ENCODE measurements around the gene ZFP36L1. TPM values are rescaled to one million over a fixed set of nuclear protein-coding genes. Genes with fewer than 3 reads are reported as not detected.
A peak's percentile ranks its signal among the peaks of the same experiment; 100 is the strongest.

ZFP36L1 gene
- total RNA-seq, 1 experiment from 2014 or later = 88.6 TPM

DNA sequence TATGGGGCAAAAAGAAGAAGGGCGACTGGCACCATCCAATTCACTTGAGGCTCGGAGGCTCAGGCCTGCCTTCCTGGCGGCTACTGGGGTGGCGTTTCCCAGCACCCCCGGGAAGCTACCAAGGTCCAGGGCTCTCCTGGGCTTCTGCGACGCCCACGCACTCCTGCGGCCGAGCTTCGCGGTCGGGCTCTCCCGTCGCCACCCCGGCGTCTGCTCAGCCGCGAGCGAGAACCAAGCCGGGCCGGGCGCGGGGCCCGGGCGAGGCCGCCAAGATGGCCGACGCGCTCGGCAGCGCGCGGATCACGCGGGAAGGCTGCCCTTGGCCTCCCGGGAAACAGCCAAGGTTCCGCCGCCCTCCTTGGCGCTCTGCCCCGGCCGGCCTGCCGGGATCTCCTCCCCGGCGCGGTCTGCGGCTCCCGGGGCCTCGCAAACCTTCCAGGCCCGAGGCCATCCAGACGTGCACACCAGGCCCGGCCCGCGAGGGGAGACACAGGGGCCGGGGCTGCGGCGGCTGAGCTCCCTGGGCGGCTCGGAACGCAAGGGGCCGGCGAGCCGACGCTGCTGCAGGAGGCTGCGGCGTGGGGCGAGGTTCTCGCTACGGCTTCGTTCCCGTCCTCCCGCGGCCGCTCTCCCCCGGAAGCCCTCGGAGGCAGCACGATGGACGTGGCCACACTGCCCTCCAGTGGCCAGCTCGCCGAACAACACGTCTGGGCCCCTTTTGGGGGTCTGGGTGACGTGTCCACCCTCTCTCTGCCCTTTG is 23.5 kb upstream of the ZFP36L1 start:
- peak; percentile 82 for DNase-seq (ENCODE audit: low spot score)

GRCh38 chr14:68815298-68816182 is 22.7 kb upstream of the ZFP36L1 start:
- DNase-seq (ENCODE audit: low spot score) = no peak

DNA sequence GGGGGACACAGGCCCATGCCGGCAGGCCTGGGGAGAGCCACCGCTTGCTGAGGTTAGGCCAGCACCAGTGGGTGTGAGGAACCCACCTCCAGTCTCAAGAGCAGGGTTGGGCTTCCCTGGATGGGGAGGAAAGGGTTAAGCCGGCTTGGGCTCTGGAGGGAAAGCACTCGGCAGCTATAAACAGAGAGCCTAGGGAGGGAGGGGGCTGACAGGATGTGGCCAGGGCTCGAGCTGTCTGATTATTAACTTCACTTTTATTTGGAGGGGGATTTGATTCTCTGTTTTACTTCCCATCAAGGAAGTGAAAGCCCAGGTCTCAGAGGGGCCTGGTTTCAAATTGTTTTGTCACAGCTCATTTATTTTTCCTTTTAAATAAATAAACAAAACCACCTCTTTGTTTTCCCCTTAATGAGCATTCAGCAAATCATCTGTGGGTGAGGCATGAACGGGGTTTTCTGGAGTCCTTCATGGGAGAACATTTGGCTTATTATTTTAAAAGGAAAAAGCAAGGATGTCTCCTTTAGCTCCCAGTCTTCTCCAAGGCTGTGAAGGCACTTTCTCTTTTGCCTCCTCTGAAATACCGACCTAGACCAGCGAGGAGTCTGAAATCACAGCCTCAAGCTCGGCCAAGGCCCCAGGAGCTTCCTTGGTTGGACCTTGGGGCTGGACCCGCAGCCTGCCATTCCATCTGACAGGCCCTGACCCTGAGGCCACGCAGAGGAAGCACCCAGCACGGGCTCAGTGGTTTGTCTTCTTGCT is 21.9 kb upstream of the ZFP36L1 start:
- peak; percentile 62 for DNase-seq (ENCODE audit: low spot score)

- DNase-seq (ENCODE audit: low spot score) = no peak
These were observed 21.3 kb upstream of the ZFP36L1 start for GRCh38 chr14:68814238-68814538.

GRCh38 chr14:68813318-68813838 is 20.5 kb upstream of the ZFP36L1 start:
- DNase-seq (ENCODE audit: low spot score) = no peak

GRCh38 chr14:68811171-68811570 is 18.3 kb upstream of the ZFP36L1 start:
- DNase-seq (ENCODE audit: low spot score) = no peak

DNA sequence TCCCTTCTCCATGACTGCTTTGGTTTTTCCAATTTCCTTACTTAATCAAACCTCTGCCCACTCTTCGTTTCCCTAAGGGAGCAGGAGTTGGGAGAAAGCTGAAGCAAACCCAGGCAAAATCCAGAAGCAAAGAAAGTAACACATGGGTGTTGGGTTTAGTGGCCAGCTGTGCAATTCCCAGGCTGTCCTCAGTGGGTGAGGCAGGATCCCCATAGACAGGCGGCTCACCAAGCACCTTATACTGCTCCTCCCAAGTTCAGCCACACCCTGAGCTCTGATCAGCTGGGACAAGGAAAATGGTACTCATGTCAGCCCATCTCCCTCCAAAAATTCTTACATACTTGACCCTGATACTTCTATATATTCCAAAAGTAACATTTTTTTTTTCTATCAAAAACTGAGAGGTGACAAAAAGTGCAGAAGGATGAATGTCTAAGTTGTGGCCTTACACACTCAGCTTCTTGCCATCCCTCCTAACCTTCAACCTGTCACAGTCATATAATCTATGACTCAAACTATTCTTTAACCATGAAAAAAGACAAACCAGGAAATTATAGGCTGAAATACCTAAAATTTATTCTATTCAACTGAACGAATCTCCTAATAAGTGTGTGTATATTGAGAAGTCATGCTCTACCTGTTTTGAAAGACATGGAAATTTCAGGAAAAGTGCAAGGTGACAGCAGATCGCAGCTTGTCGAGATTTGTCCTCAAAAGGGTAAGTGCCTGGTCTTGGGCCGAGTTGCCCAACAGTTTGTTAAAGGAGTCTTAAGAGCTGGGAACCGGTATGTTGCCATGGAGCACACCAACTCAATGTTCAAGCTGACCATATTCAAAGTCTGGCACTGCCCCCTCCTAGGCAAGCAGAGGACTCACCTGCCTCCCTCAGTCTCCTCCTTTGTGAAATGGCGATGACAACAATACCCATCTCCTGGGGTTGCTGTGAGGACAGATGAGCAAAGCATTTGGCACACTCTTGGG is 17.6 kb upstream of the ZFP36L1 start:
- DNase-seq (ENCODE audit: low spot score) = no peak

GRCh38 chr14:68809524-68809923 is 16.7 kb upstream of the ZFP36L1 start:
- no peak for DNase-seq (ENCODE audit: low spot score)

DNA sequence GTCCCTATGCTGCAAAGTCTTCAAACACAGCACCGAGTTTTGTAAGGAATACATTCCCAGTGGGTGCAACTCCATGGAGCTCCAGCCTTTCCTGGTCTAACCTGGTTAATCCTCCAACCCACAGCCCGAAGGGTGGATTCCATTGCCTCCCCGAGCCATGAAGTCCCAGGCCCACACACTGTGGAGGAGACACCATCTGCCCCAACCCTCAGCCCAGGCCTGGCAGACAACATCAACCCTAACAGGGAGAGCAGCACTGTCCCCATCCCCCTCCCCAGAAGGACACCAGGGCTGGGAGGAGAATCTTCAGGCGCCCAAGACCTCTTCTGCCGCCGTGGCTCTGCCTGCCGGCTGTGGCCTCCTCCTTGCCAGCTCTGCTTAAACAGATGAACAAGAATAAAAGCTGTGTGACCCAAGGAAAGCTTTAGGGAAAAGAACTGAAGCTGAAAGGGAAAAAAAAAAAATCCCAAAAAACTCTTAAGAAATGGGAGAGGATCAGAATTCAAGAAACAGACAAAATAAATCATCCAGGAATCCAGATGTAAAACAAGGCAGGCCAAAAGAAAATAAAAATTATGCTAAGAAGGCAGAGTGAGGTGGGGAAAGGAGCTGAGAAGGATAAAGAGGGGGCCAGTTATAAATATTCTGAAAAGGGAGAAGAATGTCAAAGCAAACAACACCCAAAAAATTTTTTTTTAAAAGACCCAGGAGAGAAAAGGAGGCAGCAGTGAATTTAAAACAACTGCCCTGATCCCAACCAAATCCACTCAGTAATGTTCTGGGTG is 16.0 kb upstream of the ZFP36L1 start:
- no peak for DNase-seq (ENCODE audit: low spot score)

GRCh38 chr14:68807987-68808386 is 15.1 kb upstream of the ZFP36L1 start:
- DNase-seq (ENCODE audit: low spot score) = no peak

- DNase-seq (ENCODE audit: low spot score) = peak; percentile 46
These were observed 14.3 kb upstream of the ZFP36L1 start for GRCh38 chr14:68807148-68807600.

DNA sequence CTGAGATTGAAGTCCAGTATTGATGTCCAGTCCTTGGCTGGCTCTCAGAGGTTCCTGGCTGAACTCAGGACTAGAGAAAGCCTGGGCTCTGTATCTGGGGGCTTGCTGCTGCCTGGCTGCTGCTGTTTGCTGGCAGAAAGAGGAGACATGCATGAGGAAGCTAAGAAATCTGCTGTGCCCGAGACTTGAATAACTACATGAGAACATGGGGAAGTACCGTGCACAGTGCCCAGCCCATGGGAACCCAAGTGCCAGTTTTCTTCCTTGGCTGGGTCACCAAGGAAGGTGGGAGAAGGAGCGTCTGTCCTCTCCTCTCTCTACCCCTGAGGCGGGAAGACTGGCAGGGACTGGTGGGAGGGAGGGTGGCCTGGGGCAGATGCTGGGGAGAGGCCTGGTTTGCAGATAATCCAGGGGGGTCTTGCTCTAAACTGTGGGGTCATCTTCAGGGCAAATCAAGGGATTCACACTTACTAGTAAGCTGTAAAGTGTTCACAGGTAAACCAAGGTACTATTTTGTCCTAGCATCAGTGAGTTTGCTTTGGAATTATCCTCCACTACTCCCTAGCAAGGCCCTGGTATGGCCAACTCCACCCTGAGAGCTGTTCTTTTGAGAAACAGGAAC is 13.8 kb upstream of the ZFP36L1 start:
- DNase-seq (ENCODE audit: low spot score) = no peak

GRCh38 chr14:68805414-68805813 is 12.5 kb upstream of the ZFP36L1 start:
- DNase-seq (ENCODE audit: low spot score) = no peak

GRCh38 chr14:68801631-68802030 is 8.8 kb upstream of the ZFP36L1 start:
- no peak for DNase-seq (ENCODE audit: low spot score)

DNA sequence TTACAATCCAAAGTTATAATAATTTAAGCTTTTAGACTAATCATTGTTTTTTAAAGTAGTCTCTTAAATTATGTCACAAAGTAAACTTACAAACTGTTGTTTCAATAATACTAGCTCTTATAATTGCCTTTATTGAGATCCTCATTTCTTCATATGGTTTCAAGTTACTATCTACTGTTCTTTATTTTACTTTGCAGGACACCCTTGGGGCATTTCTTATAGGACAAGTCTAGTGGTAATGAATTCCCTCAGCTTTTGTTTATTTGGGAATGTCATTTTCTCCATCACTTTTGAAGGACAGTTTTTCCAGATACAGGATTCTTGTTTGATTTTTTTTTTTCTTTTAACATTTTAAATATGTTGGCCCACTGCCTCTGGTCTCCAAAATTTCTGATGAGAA is 8.1 kb upstream of the ZFP36L1 start:
- no peak for DNase-seq (ENCODE audit: low spot score)

GRCh38 chr14:68800390-68800789 is 7.5 kb upstream of the ZFP36L1 start:
- DNase-seq (ENCODE audit: low spot score) = no peak

- DNase-seq (ENCODE audit: low spot score) = no peak
These were observed 5.8 kb upstream of the ZFP36L1 start for GRCh38 chr14:68798621-68799020.

DNA sequence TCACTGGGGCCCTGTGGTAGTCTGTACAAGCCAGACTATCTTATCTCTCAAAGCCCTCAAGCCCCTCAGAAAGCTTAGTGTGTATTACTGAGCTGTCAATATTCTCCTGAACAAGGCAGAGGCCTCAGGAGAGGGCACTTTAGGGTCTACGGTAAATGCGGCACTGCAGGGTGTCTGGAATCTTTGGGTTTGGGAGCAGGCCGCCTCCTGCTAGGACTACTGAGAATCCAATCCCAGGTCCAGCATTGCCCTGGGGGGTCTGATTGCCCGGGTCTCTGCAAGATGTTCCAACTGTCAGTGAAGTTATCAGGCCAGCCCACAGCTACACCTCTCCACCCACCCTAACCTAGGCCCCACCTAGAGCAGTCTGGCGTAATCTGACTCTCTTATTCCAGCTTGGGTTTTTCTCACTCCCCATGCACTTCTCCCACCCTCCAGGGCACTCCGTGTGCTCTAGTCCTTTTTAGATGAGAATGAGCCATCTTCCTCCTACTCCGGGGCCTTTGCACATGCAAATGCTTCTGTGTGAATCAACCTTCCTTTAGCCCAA is 4.3 kb upstream of the ZFP36L1 start:
- no peak for DNase-seq (ENCODE audit: low spot score)
